HT-29 (cell line): ENCODE measurements around the gene PRAMEF8. TPM values are rescaled to one million over a fixed set of nuclear protein-coding genes. Genes with fewer than 3 reads are reported as not detected.

Experiments used
- small RNA-seq: library from RNA; depleted of rRNA; stranded (forward); fragments of <200 nt; gene quantifications from one replicate; pipeline ENCODE3, GENCODE V24; 2014
- total RNA-seq: library from RNA; depleted of rRNA; stranded (reverse); fragments of >200 nt; shearing (Covaris generic); gene quantifications from 2 replicates; pipeline ENCODE4 v1.2.3, GENCODE V29; 2014; rRNA removed

PRAMEF8 gene
- total RNA-seq, 1 experiment from 2014 or later: not detected

Small RNA genes lying within 50 kb of the gene (small RNA-seq; reads per million reads assigned to genes)
- not detected for gene RNU6-771P

Other genes with a start within 250 kb of the PRAMEF8 start
- not detected in 2 replicates for gene PRAMEF27, start 228.6 kb downstream of the PRAMEF8 start, total RNA-seq
- not detected in 2 replicates for gene HNRNPCL3, start 224.4 kb downstream of the PRAMEF8 start, total RNA-seq
- gene PRAMEF25, start 214.4 kb downstream of the PRAMEF8 start, total RNA-seq: not detected in 2 replicates
- gene HNRNPCL2, start 168.3 kb downstream of the PRAMEF8 start, total RNA-seq: not detected in 2 replicates
- gene PRAMEF26, start 129.1 kb downstream of the PRAMEF8 start, total RNA-seq: not detected in 2 replicates
- gene HNRNPCL4, start 119.5 kb downstream of the PRAMEF8 start, total RNA-seq: not detected in 2 replicates
- gene PRAMEF9, start 113.3 kb downstream of the PRAMEF8 start, total RNA-seq: not detected in 2 replicates
- not detected in 2 replicates for gene PRAMEF13, start 83.7 kb downstream of the PRAMEF8 start, total RNA-seq
- not detected in 2 replicates for gene PRAMEF18, start 59.0 kb downstream of the PRAMEF8 start, total RNA-seq
- gene PRAMEF5, start 30.9 kb downstream of the PRAMEF8 start, total RNA-seq: not detected in 2 replicates
- gene PRAMEF33, start 18.4 kb upstream of the PRAMEF8 start, total RNA-seq: not detected in 2 replicates
- not detected in 2 replicates for gene PRAMEF15, start 30.4 kb upstream of the PRAMEF8 start, total RNA-seq
- not detected in 2 replicates for gene PRAMEF14, start 62.0 kb upstream of the PRAMEF8 start, total RNA-seq
- gene PRAMEF19, start 86.8 kb upstream of the PRAMEF8 start, total RNA-seq: not detected in 2 replicates
- not detected in 2 replicates for gene PRAMEF17, start 104.5 kb upstream of the PRAMEF8 start, total RNA-seq
- gene PRAMEF20, start 125.3 kb upstream of the PRAMEF8 start, total RNA-seq: not detected in 2 replicates
- gene LRRC38, start 228.9 kb upstream of the PRAMEF8 start, total RNA-seq: not detected in 2 replicates